ENCODE data around the gene BRINP2. TPM values are rescaled to one million over a fixed set of nuclear protein-coding genes. Genes with fewer than 3 reads are reported as not detected.

Gene BRINP2
- total RNA-seq, 4 donors from 2014 or later = not detected

GRCh38 chr1:177126267-177126666 is 44.5 kb upstream of the BRINP2 start:
- DNase-seq (no peak), ATAC-seq (no peak)
- Histone ChIP-seq H3K36me3 (no peaks in the 10 kb centered on the region), H3K4me1 (no peaks in the 10 kb centered on the region), H3K27ac (no peak overlapping the region), H3K9me3 (no peaks in the 10 kb centered on the region), H3K27me3 (no peaks in the 10 kb centered on the region), H3K4me3 (no peak overlapping the region)
- TF ChIP-seq POLR2A (IDR thresholded peaks at IDR 0.05) (no peak), CTCF (IDR thresholded peaks at IDR 0.05 in 4 of 5, conservative IDR thresholded peaks at IDR 0.05 in 1 of 5) (no peak)
- in situ Hi-C loops (cut with MboI; ENCODE audit: low sequenced_read_pairs in 4 of 4) = no loop called here
- intact Hi-C loops (cut with DNase I; ENCODE audit: low total_unique reads) = no loop called here

- Histone ChIP-seq H3K9me3 (no peaks in the 10 kb centered on the region), H3K36me3 (no peaks in the 10 kb centered on the region), H3K4me1 (no peaks in the 10 kb centered on the region), H3K27me3 (no peaks in the 10 kb centered on the region), H3K4me3 (no peak overlapping the region), H3K27ac (no peak overlapping the region)
- in situ Hi-C loops (cut with MboI; ENCODE audit: low sequenced_read_pairs in 4 of 4) (no loop called here), intact Hi-C loops (cut with DNase I; ENCODE audit: low total_unique reads) (no loop called here)
- ATAC-seq = no peak
- no peak for DNase-seq
- no peak for TF ChIP-seq CTCF (IDR thresholded peaks at IDR 0.05 in 4 of 5, conservative IDR thresholded peaks at IDR 0.05 in 1 of 5)
- TF ChIP-seq POLR2A (IDR thresholded peaks at IDR 0.05) = no peak
These were observed 42.0 kb upstream of the BRINP2 start for GRCh38 chr1:177128665-177129281.

- no peaks in the 10 kb centered on the region for H3K9me3 ChIP-seq
- H3K27ac ChIP-seq = no peak overlapping the region
- H3K36me3 ChIP-seq = no peaks in the 10 kb centered on the region
- intact Hi-C loops (cut with DNase I; ENCODE audit: low total_unique reads) = no loop called here
- no peak overlapping the region for H3K4me3 ChIP-seq
- ATAC-seq (no peak), DNase-seq (no peak)
- no peaks in the 10 kb centered on the region for H3K4me1 ChIP-seq
- H3K27me3 ChIP-seq = no peaks in the 10 kb centered on the region
- in situ Hi-C loops (cut with MboI; ENCODE audit: low sequenced_read_pairs in 4 of 4) = no loop called here
- TF ChIP-seq CTCF (IDR thresholded peaks at IDR 0.05 in 4 of 5, conservative IDR thresholded peaks at IDR 0.05 in 1 of 5) (no peak), POLR2A (IDR thresholded peaks at IDR 0.05) (no peak)
These were observed 40.3 kb upstream of the BRINP2 start for GRCh38 chr1:177130451-177130945.

GRCh38 chr1:177131723-177132122 is 39.0 kb upstream of the BRINP2 start:
- Histone ChIP-seq H3K4me3 (no peak overlapping the region), H3K27ac (no peak overlapping the region), H3K27me3 (no peaks in the 10 kb centered on the region), H3K4me1 (no peaks in the 10 kb centered on the region), H3K36me3 (no peaks in the 10 kb centered on the region), H3K9me3 (no peaks in the 10 kb centered on the region)
- DNase-seq (no peak), ATAC-seq (no peak)
- in situ Hi-C loops (cut with MboI; ENCODE audit: low sequenced_read_pairs in 4 of 4) = no loop called here
- TF ChIP-seq CTCF (IDR thresholded peaks at IDR 0.05 in 4 of 5, conservative IDR thresholded peaks at IDR 0.05 in 1 of 5) (no peak), POLR2A (IDR thresholded peaks at IDR 0.05) (no peak)
- intact Hi-C loops (cut with DNase I; ENCODE audit: low total_unique reads) = no loop called here

GRCh38 chr1:177132141-177132540 is 38.6 kb upstream of the BRINP2 start:
- ATAC-seq (no peak), DNase-seq (no peak)
- TF ChIP-seq POLR2A (IDR thresholded peaks at IDR 0.05) = no peak
- in situ Hi-C loops (cut with MboI; ENCODE audit: low sequenced_read_pairs in 4 of 4) (no loop called here), intact Hi-C loops (cut with DNase I; ENCODE audit: low total_unique reads) (no loop called here)
- H3K4me1 ChIP-seq = no peaks in the 10 kb centered on the region
- H3K9me3 ChIP-seq = no peaks in the 10 kb centered on the region
- no peaks in the 10 kb centered on the region for H3K36me3 ChIP-seq
- H3K27me3 ChIP-seq = no peaks in the 10 kb centered on the region
- no peak overlapping the region for H3K27ac ChIP-seq
- H3K4me3 ChIP-seq = no peak overlapping the region
